Liver (tissue), 9 donors: Measurements from ENCODE around the gene GRIN2C. TPM values are rescaled to one million over a fixed set of nuclear protein-coding genes. Genes with fewer than 3 reads are reported as not detected.

Experiments
- DNase-seq: peaks from one replicate; pipeline ENCODE4 v3.0.0-alpha.2; 2017; ENCODE audit warnings: low spot score
- H3K27ac ChIP-seq, 2 donors: one replicate each; pipeline ENCODE4 v1.7.0; 2013; ENCODE audit warnings: inconsistent platforms in 2 of 2, low read length in 2 of 2, control low read depth in 1 of 2, low read depth in 1 of 2, mild to moderate bottlenecking in 1 of 2
- H3K27me3 ChIP-seq, 4 donors: one replicate each; pipeline versions ENCODE4 v1.6.1 to v1.7.0; 2013; ENCODE audit warnings: low read length in 3 of 4, inconsistent platforms in 1 of 4, mild to moderate bottlenecking in 1 of 4, moderate library complexity in 1 of 4; ENCODE audit not compliant: control insufficient read depth in 4 of 4, insufficient read depth in 4 of 4
- H3K36me3 ChIP-seq, 4 donors: one replicate each; pipeline versions ENCODE4 v1.6.1 to v1.7.0; 2013; ENCODE audit warnings: low read length in 3 of 4, mild to moderate bottlenecking in 3 of 4, low read depth in 1 of 4, moderate library complexity in 1 of 4; ENCODE audit not compliant: control insufficient read depth in 4 of 4, insufficient read depth in 3 of 4
- H3K4me1 ChIP-seq, 4 donors: one replicate each; pipeline versions ENCODE4 v1.6.1 to v1.7.0; 2013; ENCODE audit warnings: low read length in 3 of 4, mild to moderate bottlenecking in 3 of 4, moderate library complexity in 1 of 4; ENCODE audit not compliant: control insufficient read depth in 4 of 4, insufficient read depth in 4 of 4
- H3K4me3 ChIP-seq, 3 donors: one replicate each; pipeline versions ENCODE4 v1.6.1 to v1.7.0; 2013; ENCODE audit warnings: low read length in 3 of 3, control low read depth in 1 of 3, low read depth in 1 of 3, mild to moderate bottlenecking in 1 of 3
- H3K9ac ChIP-seq, 2 donors: one replicate each; pipeline ENCODE4 v1.7.0; 2013; ENCODE audit warnings: low read length in 2 of 2, mild to moderate bottlenecking in 2 of 2, moderate library complexity in 2 of 2, control low read depth in 1 of 2, low read depth in 1 of 2
- H3K9me3 ChIP-seq, 4 donors: one replicate each; pipeline versions ENCODE4 v1.6.1 to v1.7.0; 2013; ENCODE audit warnings: low read length in 3 of 4; ENCODE audit not compliant: control insufficient read depth in 4 of 4
- ATF3 ChIP-seq: IDR thresholded peaks from 2 replicates; pipeline ENCODE4 v1.6.1; 2016; ENCODE audit warnings: antibody characterized with exemption
- CTCF ChIP-seq: fragments of 150-350 bp; IDR thresholded peaks from 2 replicates; pipeline ENCODE4 v1.5.1; 2017; ENCODE audit warnings: improper control_type of control experiment, low read depth, low read length; ENCODE audit not compliant: missing input control
- EGR1 ChIP-seq, 2 donors: IDR thresholded peaks; 2 replicates each; pipeline ENCODE4 v1.6.1; 2016 to 2018; ENCODE audit warnings: antibody characterized with exemption in 2 of 2, low read depth in 2 of 2
- FOXA1 ChIP-seq: IDR thresholded peaks from 2 replicates; pipeline ENCODE4 v1.6.1; 2016; ENCODE audit warnings: antibody characterized with exemption
- FOXA2 ChIP-seq: IDR thresholded peaks from 2 replicates; pipeline ENCODE4 v1.6.1; 2016; ENCODE audit warnings: antibody characterized with exemption
- GABPA ChIP-seq, 2 donors: IDR thresholded peaks in 1 of 2; conservative IDR thresholded peaks in 1 of 2; 2 replicates each; pipeline ENCODE4 v1.6.1; 2016; ENCODE audit warnings: antibody characterized with exemption in 2 of 2, mild to moderate bottlenecking in 1 of 2, moderate library complexity in 1 of 2
- HNF4A ChIP-seq, 2 donors: conservative IDR thresholded peaks; 2 replicates each; pipeline ENCODE4 v1.6.1; 2016; ENCODE audit warnings: antibody characterized with exemption in 2 of 2, mild to moderate bottlenecking in 2 of 2
- HNF4G ChIP-seq: IDR thresholded peaks from 2 replicates; pipeline ENCODE4 v1.6.1; 2016; ENCODE audit warnings: antibody characterized with exemption
- JUND ChIP-seq, 2 donors: IDR thresholded peaks; 2 replicates each; pipeline ENCODE4 v1.6.1; 2016; ENCODE audit warnings: antibody characterized with exemption in 2 of 2
- NR2F2 ChIP-seq: IDR thresholded peaks from 2 replicates; pipeline ENCODE4 v1.6.1; 2016; ENCODE audit warnings: antibody characterized with exemption
- RAD21 ChIP-seq, 2 donors: IDR thresholded peaks; 2 replicates each; pipeline ENCODE4 v1.6.1; 2016; ENCODE audit warnings: antibody characterized with exemption in 2 of 2, mild to moderate bottlenecking in 2 of 2
- REST ChIP-seq: IDR thresholded peaks from 2 replicates; pipeline ENCODE4 v1.6.1; 2016; ENCODE audit warnings: antibody characterized with exemption, mild to moderate bottlenecking
- RXRA ChIP-seq, 2 donors: IDR thresholded peaks; 2 replicates each; pipeline ENCODE4 v1.6.1; 2017 to 2018; ENCODE audit warnings: antibody characterized with exemption in 2 of 2, mild to moderate bottlenecking in 1 of 2
- SP1 ChIP-seq: IDR thresholded peaks from 2 replicates; pipeline ENCODE4 v1.6.1; 2018; ENCODE audit warnings: antibody characterized with exemption, mild to moderate bottlenecking
- TAF1 ChIP-seq: conservative IDR thresholded peaks from 2 replicates; pipeline ENCODE4 v1.6.1; 2016; ENCODE audit warnings: antibody characterized with exemption, mild to moderate bottlenecking
- YY1 ChIP-seq: IDR thresholded peaks from 2 replicates; pipeline ENCODE4 v1.6.1; 2016; ENCODE audit warnings: antibody characterized with exemption, mild to moderate bottlenecking
- WGBS: extraction: QIAGEN DNeasy Blood & Tissue Kit; methylation state at CpG from one replicate; pipeline ENCODE4 v1.1.7; 2013; 5-methylcytosine and 5-hydroxymethylcytosine counted together
- polyA plus RNA-seq, 2 donors: library from polyadenylated mRNA; stranded (reverse) in 1 of 2; unstranded in 1 of 2; fragments of 200-250 nt in 1 of 2; fragments of >200 nt in 1 of 2; fragmentation: Nextera tagmentation in 1 of 2; extraction: Ambion mirVana in 1 of 2; gene quantifications; one replicate each; pipeline versions ENCODE4 v1.2.1 to v1.2.3, GENCODE V29; 2013 to 2015
- total RNA-seq, 2 donors: library from RNA; depleted of rRNA; stranded (reverse); fragments of >200 nt; gene quantifications; one replicate each; pipeline ENCODE4 v1.2.3, GENCODE V29; 2014
- TF ChIP-seq, protein P1 (sequence below): IDR thresholded peaks from 2 replicates; pipeline ENCODE4 v1.6.1; 2016; ENCODE audit warnings: antibody characterized with exemption
- TF ChIP-seq, protein P2 (sequence below): IDR thresholded peaks from 2 replicates; pipeline ENCODE4 v1.6.1; 2016; ENCODE audit warnings: antibody characterized with exemption
- donor health status: healthy.
- donor health status: healthy.
- donor health status: healthy.
- donor health status: healthy.
- donor health status: healthy.

Gene GRIN2C
- total and polyA plus RNA-seq, 4 donors: 0.03 to 0.10 (median 0.09) TPM; not detected in 1

GRCh38 chr17:74801896-74802295 is 57.8 kb downstream of the GRIN2C start:
- 89% methylated on average over 8 of the region's 8 CpGs for WGBS
- Histone ChIP-seq H3K9ac (no peak overlapping the region), H3K9me3 (no peaks in the 10 kb centered on the region), H3K36me3 (peaks cover 0 to 50% (median 9%) of the 10 kb centered on the region in 4 donors), H3K4me3 (no peak overlapping the region), H3K27ac (no peak overlapping the region), H3K4me1 (no peaks in the 10 kb centered on the region), H3K27me3 (no peaks in the 10 kb centered on the region)
- DNase-seq: no peak
- TF ChIP-seq NR2F2: no peak
- TF ChIP-seq, protein P1, sequence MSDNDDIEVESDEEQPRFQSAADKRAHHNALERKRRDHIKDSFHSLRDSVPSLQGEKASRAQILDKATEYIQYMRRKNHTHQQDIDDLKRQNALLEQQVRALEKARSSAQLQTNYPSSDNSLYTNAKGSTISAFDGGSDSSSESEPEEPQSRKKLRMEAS: no peak
- TF ChIP-seq FOXA2: no peak
- TF ChIP-seq ATF3: no peak
- no peak for TF ChIP-seq TAF1

GRCh38 chr17:74800531-74800930 is 59.2 kb downstream of the GRIN2C start:
- no peaks in the 10 kb centered on the region for H3K27me3 ChIP-seq
- no peaks in the 10 kb centered on the region for H3K9me3 ChIP-seq
- 93% methylated on average over 7 of the region's 7 CpGs for WGBS
- H3K27ac ChIP-seq: no peak overlapping the region
- H3K9ac ChIP-seq: no peak overlapping the region
- no peaks in the 10 kb centered on the region for H3K4me1 ChIP-seq
- H3K4me3 ChIP-seq: no peak overlapping the region
- no peak for DNase-seq
- TF ChIP-seq RXRA (IDR thresholded peaks at IDR 0.05) (no peak), HNF4G (no peak)
- peaks cover 0 to 62% (median 9%) of the 10 kb centered on the region in 4 donors for H3K36me3 ChIP-seq

DNA sequence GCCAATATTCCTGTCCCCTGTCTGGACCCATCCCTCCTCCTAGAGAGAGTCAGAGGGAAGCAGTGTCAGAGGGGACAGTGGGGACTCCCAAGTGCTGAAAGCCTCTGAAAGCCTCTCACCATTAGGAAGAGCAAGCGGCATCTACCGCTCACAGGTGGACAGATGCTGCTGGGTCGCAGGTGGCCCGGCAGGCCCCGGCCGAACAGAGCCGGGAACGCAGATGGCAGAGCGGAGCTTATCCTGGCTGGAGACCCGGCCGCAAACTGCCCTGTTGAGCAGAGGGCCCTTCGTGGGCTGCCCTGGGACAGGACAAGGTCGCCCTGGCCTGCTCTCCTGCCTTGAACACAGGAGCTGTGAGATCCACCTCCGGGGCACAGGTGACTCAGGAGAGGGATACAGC is 60.6 kb downstream of the GRIN2C start:
- H3K9me3 ChIP-seq: no peaks in the 10 kb centered on the region
- no peak overlapping the region for H3K4me3 ChIP-seq
- H3K9ac ChIP-seq: no peak overlapping the region
- H3K36me3 ChIP-seq: peaks cover 0 to 66% (median 18%) of the 10 kb centered on the region in 4 donors
- no peaks in the 10 kb centered on the region for H3K27me3 ChIP-seq
- WGBS: 98% methylated on average over 14 of the region's 14 CpGs
- no peak for DNase-seq
- no peaks in the 10 kb centered on the region for H3K4me1 ChIP-seq
- no peak overlapping the region for H3K27ac ChIP-seq
- TF ChIP-seq EGR1 (IDR thresholded peaks at IDR 0.05; ENCODE audit: low read depth in 2 of 2) (no peak), JUND (IDR thresholded peaks at IDR 0.05) (no peak), FOXA2 (no peak), NR2F2 (no peak), REST (no peak), SP1 (no peak), ATF3 (no peak), HNF4G (no peak), GABPA (IDR thresholded peaks at IDR 0.05 in 1 of 2, conservative IDR thresholded peaks at IDR 0.05 in 1 of 2) (no peak), RXRA (IDR thresholded peaks at IDR 0.05) (no peak), RAD21 (IDR thresholded peaks at IDR 0.05) (no peak), FOXA1 (no peak), TAF1 (no peak), HNF4A (conservative IDR thresholded peaks at IDR 0.05) (no peak), YY1 (no peak), CTCF (no peak)
- TF ChIP-seq, protein P1: no peak
- TF ChIP-seq, protein P2, sequence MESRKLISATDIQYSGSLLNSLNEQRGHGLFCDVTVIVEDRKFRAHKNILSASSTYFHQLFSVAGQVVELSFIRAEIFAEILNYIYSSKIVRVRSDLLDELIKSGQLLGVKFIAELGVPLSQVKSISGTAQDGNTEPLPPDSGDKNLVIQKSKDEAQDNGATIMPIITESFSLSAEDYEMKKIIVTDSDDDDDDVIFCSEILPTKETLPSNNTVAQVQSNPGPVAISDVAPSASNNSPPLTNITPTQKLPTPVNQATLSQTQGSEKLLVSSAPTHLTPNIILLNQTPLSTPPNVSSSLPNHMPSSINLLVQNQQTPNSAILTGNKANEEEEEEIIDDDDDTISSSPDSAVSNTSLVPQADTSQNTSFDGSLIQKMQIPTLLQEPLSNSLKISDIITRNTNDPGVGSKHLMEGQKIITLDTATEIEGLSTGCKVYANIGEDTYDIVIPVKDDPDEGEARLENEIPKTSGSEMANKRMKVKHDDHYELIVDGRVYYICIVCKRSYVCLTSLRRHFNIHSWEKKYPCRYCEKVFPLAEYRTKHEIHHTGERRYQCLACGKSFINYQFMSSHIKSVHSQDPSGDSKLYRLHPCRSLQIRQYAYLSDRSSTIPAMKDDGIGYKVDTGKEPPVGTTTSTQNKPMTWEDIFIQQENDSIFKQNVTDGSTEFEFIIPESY: no peak
